MM.1S (cell line): ENCODE measurements around the gene EFNA5.

Source experiments
- DNase-seq: peaks from one replicate; pipeline ENCODE4 v3.0.0-alpha.2; 2015
- H2AFZ ChIP-seq: fragments of 300-600 bp; sonication (generic); 2 replicates; pipeline ENCODE4 v1.6.0; 2016; ENCODE audit warnings: antibody characterized with exemption, low read length
- H3F3A ChIP-seq: fragments of 300-600 bp; sonication (generic); 2 replicates; pipeline ENCODE4 v1.6.1; 2016; ENCODE audit warnings: mild to moderate bottlenecking, antibody characterized with exemption, low read length, moderate library complexity, mixed read lengths; ENCODE audit not compliant: insufficient read depth
- H3K27ac ChIP-seq: fragments of 300-600 bp; sonication (generic); 2 replicates; pipeline ENCODE4 v1.5.1; 2016; ENCODE audit warnings: mild to moderate bottlenecking, low read length
- H3K27me3 ChIP-seq: fragments of 300-600 bp; sonication (generic); replicated peaks from 2 replicates; pipeline ENCODE4 v1.6.0; 2016; ENCODE audit warnings: low read length; ENCODE audit not compliant: insufficient read depth
- H3K36me3 ChIP-seq: fragments of 300-600 bp; sonication (generic); replicated peaks from 2 replicates; pipeline ENCODE4 v1.6.1; 2016; ENCODE audit warnings: mild to moderate bottlenecking, low read length, mixed read lengths; ENCODE audit not compliant: insufficient read depth
- H3K4me1 ChIP-seq: fragments of 300-600 bp; sonication (generic); 2 replicates; pipeline ENCODE4 v1.6.1; 2016; ENCODE audit warnings: low read length, mixed read lengths
- H3K4me2 ChIP-seq: fragments of 300-600 bp; sonication (generic); 2 replicates; pipeline ENCODE4 v1.6.0; 2016; ENCODE audit warnings: low read depth, low read length
- H3K4me3 ChIP-seq: fragments of 300-600 bp; sonication (generic); 2 replicates; pipeline ENCODE4 v1.5.1; 2016; ENCODE audit warnings: low read length, mixed read lengths
- H3K79me2 ChIP-seq: fragments of 300-600 bp; sonication (generic); 2 replicates; pipeline ENCODE4 v1.6.1; 2016; ENCODE audit warnings: mixed run types, low read length, mixed read lengths
- H3K9ac ChIP-seq: fragments of 300-600 bp; sonication (generic); 2 replicates; pipeline ENCODE4 v1.6.1; 2016; ENCODE audit warnings: low read length, mixed read lengths
- H3K9me2 ChIP-seq: fragments of 300-600 bp; sonication (generic); replicated peaks from 2 replicates; pipeline ENCODE4 v1.6.1; 2016; ENCODE audit warnings: mild to moderate bottlenecking, low read length, mixed read lengths; ENCODE audit not compliant: insufficient read depth
- H3K9me3 ChIP-seq: fragments of 300-600 bp; sonication (generic); replicated peaks from 2 replicates; pipeline ENCODE4 v1.6.1; 2016; ENCODE audit warnings: mild to moderate bottlenecking, low read length, mixed read lengths; ENCODE audit not compliant: insufficient read depth
- H4K20me1 ChIP-seq: fragments of 300-600 bp; sonication (generic); 2 replicates; pipeline ENCODE4 v1.6.1; 2016; ENCODE audit warnings: mild to moderate bottlenecking, low read length, moderate library complexity, mixed read lengths; ENCODE audit not compliant: insufficient read depth
- EZH2 ChIP-seq: fragments of 300-600 bp; sonication (generic); optimal IDR thresholded peaks from 2 replicates; pipeline ENCODE3; 2017; ENCODE audit warnings: low read depth, mild to moderate bottlenecking, antibody characterized with exemption, low read length, mixed read lengths
- EZH2phosphoT487 ChIP-seq: fragments of 300-600 bp; sonication (generic); IDR thresholded peaks from 2 replicates; pipeline ENCODE4 v1.6.1; 2018; ENCODE audit warnings: antibody characterized with exemption, low read length
- TF ChIP-seq, protein P1 (sequence below): fragments of 300-600 bp; sonication (generic); IDR thresholded peaks from 2 replicates; pipeline ENCODE4 v1.5.1; 2016; ENCODE audit warnings: antibody characterized with exemption, low read length, mixed read lengths

The EFNA5 gene

DNA sequence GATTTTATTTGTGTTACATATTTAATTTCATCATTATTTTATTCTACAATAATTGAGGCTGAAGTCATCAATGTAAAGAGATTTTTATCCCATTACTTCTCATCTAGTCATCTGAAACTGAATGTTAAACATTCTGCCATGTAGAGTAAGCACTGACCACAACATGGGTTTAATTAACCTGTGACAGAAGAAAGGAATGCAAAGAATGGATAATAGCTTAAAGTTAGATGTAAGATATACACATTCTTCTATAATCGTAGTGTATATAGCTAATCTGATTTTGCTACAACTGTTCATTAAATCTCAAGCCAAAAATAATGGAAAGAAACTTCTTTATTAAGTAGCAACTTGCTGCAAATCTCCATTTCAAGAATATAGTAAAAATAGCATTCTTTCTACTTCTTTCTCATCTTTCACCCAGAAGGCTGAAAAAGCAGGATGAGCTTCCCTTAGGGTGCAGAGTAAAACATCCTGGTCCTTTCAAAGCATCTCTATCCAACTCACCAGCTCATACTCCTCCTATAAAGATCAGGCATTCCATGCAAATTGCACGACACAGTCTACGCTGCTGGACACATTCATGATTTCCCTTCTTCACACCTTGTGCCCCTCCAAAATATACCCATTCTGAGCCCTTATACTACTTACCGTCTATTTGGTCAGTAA, 115.2 kb downstream of the EFNA5 start:
- TF ChIP-seq, protein P1, sequence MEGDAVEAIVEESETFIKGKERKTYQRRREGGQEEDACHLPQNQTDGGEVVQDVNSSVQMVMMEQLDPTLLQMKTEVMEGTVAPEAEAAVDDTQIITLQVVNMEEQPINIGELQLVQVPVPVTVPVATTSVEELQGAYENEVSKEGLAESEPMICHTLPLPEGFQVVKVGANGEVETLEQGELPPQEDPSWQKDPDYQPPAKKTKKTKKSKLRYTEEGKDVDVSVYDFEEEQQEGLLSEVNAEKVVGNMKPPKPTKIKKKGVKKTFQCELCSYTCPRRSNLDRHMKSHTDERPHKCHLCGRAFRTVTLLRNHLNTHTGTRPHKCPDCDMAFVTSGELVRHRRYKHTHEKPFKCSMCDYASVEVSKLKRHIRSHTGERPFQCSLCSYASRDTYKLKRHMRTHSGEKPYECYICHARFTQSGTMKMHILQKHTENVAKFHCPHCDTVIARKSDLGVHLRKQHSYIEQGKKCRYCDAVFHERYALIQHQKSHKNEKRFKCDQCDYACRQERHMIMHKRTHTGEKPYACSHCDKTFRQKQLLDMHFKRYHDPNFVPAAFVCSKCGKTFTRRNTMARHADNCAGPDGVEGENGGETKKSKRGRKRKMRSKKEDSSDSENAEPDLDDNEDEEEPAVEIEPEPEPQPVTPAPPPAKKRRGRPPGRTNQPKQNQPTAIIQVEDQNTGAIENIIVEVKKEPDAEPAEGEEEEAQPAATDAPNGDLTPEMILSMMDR = no peak
- TF ChIP-seq EZH2phosphoT487 = no peak
- TF ChIP-seq EZH2 = no peak
- Histone ChIP-seq H3K36me3 (no peaks in the 10 kb centered on the region), H3K4me3 (no peak overlapping the region), H3K79me2 (no peaks in the 10 kb centered on the region), H3K4me2 (no peak overlapping the region), H4K20me1 (no peaks in the 10 kb centered on the region), H3K9me3 (no peaks in the 10 kb centered on the region), H2AFZ (no peak overlapping the region), H3K27me3 (no peaks in the 10 kb centered on the region), H3K4me1 (no peaks in the 10 kb centered on the region), H3F3A (no peaks in the 10 kb centered on the region), H3K9me2 (no peaks in the 10 kb centered on the region), H3K9ac (no peak overlapping the region), H3K27ac (no peak overlapping the region)
- no peak for DNase-seq

DNA sequence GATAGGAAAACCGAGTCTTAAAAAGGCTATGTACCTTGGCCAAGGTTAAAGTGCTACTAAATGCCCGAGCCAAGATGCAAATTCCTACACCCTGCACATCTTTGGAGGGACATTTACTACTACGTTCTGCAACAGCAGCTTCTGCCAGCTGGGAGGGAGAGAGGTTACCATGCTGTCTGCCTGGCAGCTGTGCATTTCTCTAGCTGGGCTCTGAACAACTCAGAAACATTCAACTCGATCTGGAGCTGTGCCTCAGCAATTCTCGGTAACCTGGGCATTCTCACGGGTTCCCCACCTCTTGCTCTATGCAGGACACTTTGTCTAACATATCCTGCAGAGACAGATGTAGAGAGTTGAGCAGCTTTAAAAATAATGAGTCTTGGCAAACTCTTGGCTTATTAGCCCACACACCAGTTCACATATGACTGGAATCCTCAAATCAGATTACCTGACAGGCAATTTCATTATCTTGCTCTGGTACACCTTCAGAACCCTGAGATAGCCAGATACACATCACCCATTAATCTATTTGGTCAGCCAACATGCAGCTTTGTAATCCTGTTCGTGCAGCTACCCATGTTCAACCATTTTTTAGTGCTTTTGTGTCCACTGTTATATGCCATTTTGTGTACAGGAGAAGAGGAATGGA, 115.8 kb downstream of the EFNA5 start:
- H4K20me1 ChIP-seq = no peaks in the 10 kb centered on the region
- no peaks in the 10 kb centered on the region for H3K36me3 ChIP-seq
- H2AFZ ChIP-seq = no peak overlapping the region
- no peaks in the 10 kb centered on the region for H3F3A ChIP-seq
- H3K9me2 ChIP-seq = no peaks in the 10 kb centered on the region
- H3K9me3 ChIP-seq = no peaks in the 10 kb centered on the region
- H3K27me3 ChIP-seq = no peaks in the 10 kb centered on the region
- H3K9ac ChIP-seq = no peak overlapping the region
- no peak for DNase-seq
- no peaks in the 10 kb centered on the region for H3K4me1 ChIP-seq
- TF ChIP-seq, protein P1 = no peak
- TF ChIP-seq EZH2 (no peak), EZH2phosphoT487 (no peak)
- H3K4me2 ChIP-seq = no peak overlapping the region
- H3K4me3 ChIP-seq = no peak overlapping the region
- H3K79me2 ChIP-seq = no peaks in the 10 kb centered on the region
- H3K27ac ChIP-seq = no peak overlapping the region

DNA sequence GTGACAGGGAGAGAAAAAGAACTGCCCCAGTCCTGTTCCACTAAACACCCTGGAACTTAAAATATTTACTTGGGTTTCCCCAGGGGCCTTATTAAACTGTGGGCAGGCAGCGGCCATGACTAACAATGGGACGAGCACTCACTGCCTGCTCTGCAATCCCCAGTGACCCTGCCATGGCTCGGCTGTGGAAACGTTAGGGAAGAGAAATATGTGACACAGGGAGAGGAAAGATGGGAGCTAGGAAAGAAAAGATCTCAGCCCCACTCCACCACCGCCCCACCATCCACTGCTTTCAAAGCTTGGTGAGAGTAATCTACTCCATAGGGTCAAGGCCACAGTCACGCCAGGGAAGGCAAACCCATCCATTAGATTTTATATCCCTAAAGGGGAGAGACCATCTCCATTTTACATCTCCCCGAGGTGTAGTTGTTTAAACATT, 117.6 kb downstream of the EFNA5 start:
- no peak overlapping the region for H3K4me2 ChIP-seq

More for the DNA sequence above, 117.6 kb downstream of the EFNA5 start:
- no peaks in the 10 kb centered on the region for H3K9me2 ChIP-seq
- H3K27ac ChIP-seq = no peak overlapping the region
- H3K79me2 ChIP-seq = no peaks in the 10 kb centered on the region
- H3K9ac ChIP-seq = no peak overlapping the region
- H3K36me3 ChIP-seq = no peaks in the 10 kb centered on the region
- TF ChIP-seq EZH2 (no peak), EZH2phosphoT487 (no peak)
- TF ChIP-seq, protein P1 = no peak
- H3K4me3 ChIP-seq = no peak overlapping the region
- H3F3A ChIP-seq = no peaks in the 10 kb centered on the region
- no peaks in the 10 kb centered on the region for H4K20me1 ChIP-seq
- no peaks in the 10 kb centered on the region for H3K4me1 ChIP-seq
- no peaks in the 10 kb centered on the region for H3K27me3 ChIP-seq
- no peaks in the 10 kb centered on the region for H3K9me3 ChIP-seq
- no peak for DNase-seq
- H2AFZ ChIP-seq = no peak overlapping the region
